Activated naive CD8-positive, alpha-beta T cell (primary cell): ENCODE data around the gene SYT13.

ENCODE experiments used
- H3K27ac Mint-ChIP-seq: one replicate; pipeline ENCODE4 v1.8.0; 2021; ENCODE audit warnings: mixed read lengths
- H3K27me3 Mint-ChIP-seq: one replicate; pipeline ENCODE4 v1.8.0; 2021; ENCODE audit warnings: mixed read lengths
- H3K36me3 Mint-ChIP-seq: one replicate; pipeline ENCODE4 v1.8.0; 2021; ENCODE audit warnings: mixed read lengths
- H3K4me1 Mint-ChIP-seq: one replicate; pipeline ENCODE4 v1.8.0; 2021; ENCODE audit warnings: low read depth, mixed read lengths
- H3K4me3 Mint-ChIP-seq: one replicate; pipeline ENCODE4 v1.8.0; 2021; ENCODE audit warnings: mild to moderate bottlenecking, mixed read lengths
- H3K9me3 Mint-ChIP-seq: one replicate; pipeline ENCODE4 v1.8.0; 2021; ENCODE audit warnings: low read depth, mixed read lengths

Gene SYT13

GRCh38 chr11:45213316-45213665 is 72.8 kb downstream of the SYT13 start:
- peak overlapping the region; percentile 28 for H3K27ac Mint-ChIP-seq
- H3K4me3 Mint-ChIP-seq = no peak overlapping the region
- H3K36me3 Mint-ChIP-seq = no peaks in the 10 kb centered on the region
- H3K4me1 Mint-ChIP-seq = no peaks in the 10 kb centered on the region
- no peaks in the 10 kb centered on the region for H3K9me3 Mint-ChIP-seq
- no peaks in the 10 kb centered on the region for H3K27me3 Mint-ChIP-seq

DNA sequence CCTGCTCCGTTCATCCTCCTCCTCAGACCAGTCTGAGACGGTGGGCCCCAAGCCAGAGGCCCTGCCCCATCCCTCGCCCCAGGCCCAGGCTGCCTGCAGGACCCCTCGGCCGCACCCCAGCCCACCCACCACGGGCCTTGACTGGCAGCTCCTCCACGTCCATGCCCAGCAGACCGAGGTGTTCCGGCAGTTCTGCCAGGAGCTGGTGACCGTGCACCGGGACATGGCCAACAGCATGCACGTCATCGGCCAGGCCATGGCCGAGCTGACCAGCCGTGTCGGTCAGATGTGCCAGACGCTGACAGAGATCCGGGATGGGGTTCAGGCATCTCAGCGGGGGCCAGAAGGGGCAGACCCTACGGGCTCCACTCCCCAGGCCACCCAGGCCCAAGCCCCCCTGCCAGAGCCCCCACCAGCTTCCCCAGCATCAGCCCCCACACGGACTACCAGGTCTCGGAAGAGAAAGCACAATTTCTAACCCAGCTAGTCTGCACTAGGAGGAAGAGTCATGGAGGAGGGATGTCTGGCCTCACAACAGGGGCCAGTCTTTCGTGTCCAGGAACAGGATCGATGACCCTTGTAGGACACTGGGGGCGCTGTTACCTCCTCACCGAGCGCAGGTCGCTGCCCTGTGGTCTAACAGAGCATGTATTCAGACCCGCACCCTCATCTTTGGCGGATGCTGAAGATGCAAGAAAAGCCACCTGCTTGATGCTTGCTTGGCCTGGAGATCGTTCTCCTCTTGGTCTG is 73.4 kb downstream of the SYT13 start:
- H3K4me3 Mint-ChIP-seq = no peak overlapping the region
- H3K27ac Mint-ChIP-seq = no peak overlapping the region
- no peaks in the 10 kb centered on the region for H3K36me3 Mint-ChIP-seq
- H3K27me3 Mint-ChIP-seq = no peaks in the 10 kb centered on the region
- H3K4me1 Mint-ChIP-seq = no peaks in the 10 kb centered on the region
- no peaks in the 10 kb centered on the region for H3K9me3 Mint-ChIP-seq

DNA sequence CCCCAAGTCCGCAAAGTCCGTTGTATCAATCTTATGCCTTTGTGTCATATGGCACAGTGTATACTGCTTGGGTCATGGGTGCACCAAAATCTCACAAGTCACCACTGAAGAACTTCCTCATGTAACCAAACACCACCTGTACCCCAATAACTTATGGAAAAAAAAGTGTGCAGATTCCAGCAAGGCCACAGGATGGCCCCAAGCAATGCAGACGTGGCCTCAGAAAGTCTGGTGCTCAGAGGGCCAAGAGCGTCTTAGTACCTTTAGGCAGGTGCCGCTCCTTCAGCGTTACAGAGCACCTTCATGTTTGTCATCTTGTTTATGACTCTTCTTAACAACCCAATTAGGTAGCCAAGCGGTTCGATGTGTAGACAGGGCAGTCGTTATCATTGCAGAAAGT is 74.4 kb downstream of the SYT13 start:
- no peak overlapping the region for H3K4me3 Mint-ChIP-seq
- H3K4me1 Mint-ChIP-seq = no peaks in the 10 kb centered on the region
- no peaks in the 10 kb centered on the region for H3K27me3 Mint-ChIP-seq
- H3K9me3 Mint-ChIP-seq = no peaks in the 10 kb centered on the region
- H3K27ac Mint-ChIP-seq = no peak overlapping the region
- H3K36me3 Mint-ChIP-seq = no peaks in the 10 kb centered on the region

DNA sequence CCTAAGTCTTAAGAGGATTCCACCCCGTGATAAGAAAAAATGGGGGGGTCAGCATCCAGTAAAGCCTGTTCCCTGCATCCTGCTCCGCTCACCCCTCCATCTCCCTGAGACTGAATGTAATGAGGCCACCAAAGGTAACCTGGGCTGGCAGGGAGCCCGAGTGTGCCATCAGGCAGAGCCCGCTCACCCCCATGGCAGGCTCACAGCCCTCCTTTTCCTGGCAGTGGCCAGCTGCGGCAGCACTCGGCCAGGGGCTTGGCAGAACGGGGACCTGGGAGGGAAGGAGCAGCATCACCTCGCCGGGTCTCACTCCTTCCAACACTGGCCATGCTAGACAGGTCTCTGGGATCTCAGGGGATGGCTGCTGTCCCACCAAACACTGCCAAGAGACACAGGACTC is 75.3 kb downstream of the SYT13 start:
- Mint-ChIP-seq H3K4me3 (no peak overlapping the region), H3K27ac (no peak overlapping the region), H3K36me3 (no peaks in the 10 kb centered on the region), H3K27me3 (no peaks in the 10 kb centered on the region), H3K9me3 (no peaks in the 10 kb centered on the region), H3K4me1 (no peaks in the 10 kb centered on the region)

DNA sequence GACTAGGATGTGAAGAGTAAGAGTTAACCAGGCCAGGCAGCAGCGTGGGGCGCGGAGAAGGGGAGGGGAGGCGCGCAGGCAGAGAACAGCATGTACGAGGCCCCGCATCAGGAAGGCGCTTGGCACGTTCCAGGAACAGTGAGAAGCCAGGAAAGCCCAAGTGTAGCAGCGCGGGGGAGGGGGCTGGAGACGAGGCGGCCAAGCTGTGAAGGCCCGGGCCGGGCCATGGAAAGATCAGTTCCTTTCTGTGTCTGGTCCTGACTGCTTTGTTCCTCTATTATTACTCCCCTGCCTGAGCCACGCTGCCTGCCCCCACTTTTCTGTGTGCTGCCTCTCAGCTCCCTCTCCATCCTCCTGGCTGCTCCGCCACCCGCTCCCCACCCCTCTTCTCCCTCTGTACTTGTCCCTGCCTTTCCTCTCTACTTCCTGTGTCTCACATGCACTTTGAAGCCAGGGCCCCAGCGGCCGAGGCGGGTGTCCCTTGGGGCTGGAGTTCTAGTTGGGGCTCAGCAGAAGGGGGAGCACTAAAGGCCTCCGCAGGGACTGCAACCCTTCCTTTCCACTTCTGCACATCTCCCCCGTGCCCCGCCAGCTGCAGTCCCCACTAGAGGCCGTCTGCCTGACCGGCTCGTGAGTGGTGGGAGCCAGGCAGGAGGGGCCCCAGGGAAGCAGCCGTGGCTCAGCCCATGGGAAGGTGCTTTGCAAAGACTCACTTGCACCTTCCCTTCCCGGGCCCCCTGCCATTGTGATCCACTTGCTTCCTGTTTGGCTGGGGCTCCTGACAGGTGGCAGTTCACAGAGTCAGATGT is 76.0 kb downstream of the SYT13 start:
- peaks cover 2% of the 10 kb centered on the region for H3K36me3 Mint-ChIP-seq

GRCh38 chr11:45209000-45209879 is 76.9 kb downstream of the SYT13 start:
- H3K4me1 Mint-ChIP-seq = no peaks in the 10 kb centered on the region
- peaks cover 2% of the 10 kb centered on the region for H3K36me3 Mint-ChIP-seq

More for the DNA sequence above, 76.0 kb downstream of the SYT13 start:
- Mint-ChIP-seq H3K27me3 (no peaks in the 10 kb centered on the region), H3K9me3 (no peaks in the 10 kb centered on the region), H3K4me1 (no peaks in the 10 kb centered on the region), H3K4me3 (no peak overlapping the region), H3K27ac (no peak overlapping the region)

GRCh38 chr11:45208135-45208534 is 78.0 kb downstream of the SYT13 start:
- Mint-ChIP-seq H3K4me1 (no peaks in the 10 kb centered on the region), H3K9me3 (no peaks in the 10 kb centered on the region), H3K4me3 (no peak overlapping the region), H3K27ac (no peak overlapping the region), H3K27me3 (no peaks in the 10 kb centered on the region), H3K36me3 (peaks cover 5% of the 10 kb centered on the region)

More at GRCh38 chr11:45209000-45209879, 76.9 kb downstream of the SYT13 start:
- Mint-ChIP-seq H3K9me3 (no peaks in the 10 kb centered on the region), H3K4me3 (no peak overlapping the region), H3K27me3 (no peaks in the 10 kb centered on the region), H3K27ac (no peak overlapping the region)

GRCh38 chr11:45205978-45206377 is 80.2 kb downstream of the SYT13 start:
- no peaks in the 10 kb centered on the region for H3K9me3 Mint-ChIP-seq
- H3K4me3 Mint-ChIP-seq = no peak overlapping the region
- no peak overlapping the region for H3K27ac Mint-ChIP-seq
- no peaks in the 10 kb centered on the region for H3K27me3 Mint-ChIP-seq
- no peaks in the 10 kb centered on the region for H3K4me1 Mint-ChIP-seq
- H3K36me3 Mint-ChIP-seq = peaks cover 15% of the 10 kb centered on the region

- H3K27ac Mint-ChIP-seq = no peak overlapping the region
- no peak overlapping the region for H3K4me3 Mint-ChIP-seq
- no peaks in the 10 kb centered on the region for H3K4me1 Mint-ChIP-seq
- H3K9me3 Mint-ChIP-seq = no peaks in the 10 kb centered on the region
- H3K36me3 Mint-ChIP-seq = peaks cover 15% of the 10 kb centered on the region
- H3K27me3 Mint-ChIP-seq = no peaks in the 10 kb centered on the region
Measured at GRCh38 chr11:45204761-45205160, 81.4 kb downstream of the SYT13 start.

DNA sequence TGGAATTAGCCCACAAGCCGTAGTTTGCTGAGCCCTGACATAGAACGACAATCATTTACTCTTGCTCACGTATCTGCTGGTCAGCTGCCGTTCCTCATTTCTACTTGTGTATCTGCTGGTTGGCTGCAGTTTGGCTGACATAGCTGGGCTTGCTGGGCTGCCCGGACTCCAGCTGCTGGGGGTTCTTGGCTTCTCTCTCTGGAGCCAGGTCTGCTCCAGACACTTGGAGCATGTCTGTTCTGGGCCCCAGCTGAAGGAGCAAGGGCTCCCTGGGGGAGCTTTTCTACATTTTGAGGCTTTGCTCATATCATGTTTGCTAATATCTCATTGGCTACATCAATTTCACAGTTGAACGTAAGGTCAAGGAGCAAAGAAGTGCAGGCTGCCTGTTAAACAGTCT is 92.4 kb downstream of the SYT13 start:
- H3K4me1 Mint-ChIP-seq = no peaks in the 10 kb centered on the region
- H3K27ac Mint-ChIP-seq = no peak overlapping the region
- H3K27me3 Mint-ChIP-seq = no peaks in the 10 kb centered on the region
- no peaks in the 10 kb centered on the region for H3K9me3 Mint-ChIP-seq
- no peak overlapping the region for H3K4me3 Mint-ChIP-seq
- peaks cover 28% of the 10 kb centered on the region for H3K36me3 Mint-ChIP-seq
